HG03060 (cell line): ENCODE data around the gene TNFRSF14.

Experiments used
- ATAC-seq: cut with Tn5 transposase; IDR thresholded peaks from one replicate; pipeline ENCODE4 v1.9.1; 2021; ENCODE audit warnings: low read depth, moderate number of reproducible peaks; ENCODE audit not compliant: unreplicated experiment

TNFRSF14 gene

GRCh38 chr1:2597441-2598328 lies 41.5 kb downstream of the TNFRSF14 start:
- no peak for ATAC-seq

GRCh38 chr1:2598329-2598931 lies 42.3 kb downstream of the TNFRSF14 start:
- no peak for ATAC-seq

- ATAC-seq: no peak
Observed at GRCh38 chr1:2601721-2602303, 45.6 kb downstream of the TNFRSF14 start.

GRCh38 chr1:2602311-2602835 lies 46.2 kb downstream of the TNFRSF14 start:
- ATAC-seq: no peak

- no peak for ATAC-seq
Observed at GRCh38 chr1:2602866-2603520, 46.8 kb downstream of the TNFRSF14 start.

GRCh38 chr1:2603521-2604155 lies 47.5 kb downstream of the TNFRSF14 start:
- no peak for ATAC-seq

- no peak for ATAC-seq
Observed at GRCh38 chr1:2604156-2604843, 48.1 kb downstream of the TNFRSF14 start.

- no peak for ATAC-seq
Observed at GRCh38 chr1:2604844-2605508, 48.8 kb downstream of the TNFRSF14 start.

- ATAC-seq: no peak
Observed at GRCh38 chr1:2605509-2606395, 49.6 kb downstream of the TNFRSF14 start.

GRCh38 chr1:2606396-2606880 lies 50.3 kb downstream of the TNFRSF14 start:
- no peak for ATAC-seq

- ATAC-seq: no peak
Observed at GRCh38 chr1:2606881-2607621, 50.9 kb downstream of the TNFRSF14 start.

GRCh38 chr1:2607641-2608091 lies 51.5 kb downstream of the TNFRSF14 start:
- no peak for ATAC-seq

- no peak for ATAC-seq
Observed at GRCh38 chr1:2609319-2610035, 53.3 kb downstream of the TNFRSF14 start.

GRCh38 chr1:2610036-2610959 lies 54.1 kb downstream of the TNFRSF14 start:
- ATAC-seq: no peak

- ATAC-seq: no peak
Observed at GRCh38 chr1:2611031-2611501, 54.9 kb downstream of the TNFRSF14 start.
